Daoy (cell line): ENCODE results near the gene CNKSR1. TPM values are rescaled to one million over a fixed set of nuclear protein-coding genes. Genes with fewer than 3 reads are reported as not detected.

Source experiments
- DNase-seq: peaks from one replicate; pipeline ENCODE4 v3.0.0-alpha.2; 2015; ENCODE audit warnings: low read depth
- total RNA-seq: library from RNA; depleted of rRNA; stranded (reverse); fragments of >200 nt; shearing (Covaris generic); gene quantifications from 2 replicates; pipeline ENCODE4 v1.2.3, GENCODE V29; 2014

Gene CNKSR1
- total RNA-seq, 1 experiment from 2014 or later = 1.3 TPM

DNA sequence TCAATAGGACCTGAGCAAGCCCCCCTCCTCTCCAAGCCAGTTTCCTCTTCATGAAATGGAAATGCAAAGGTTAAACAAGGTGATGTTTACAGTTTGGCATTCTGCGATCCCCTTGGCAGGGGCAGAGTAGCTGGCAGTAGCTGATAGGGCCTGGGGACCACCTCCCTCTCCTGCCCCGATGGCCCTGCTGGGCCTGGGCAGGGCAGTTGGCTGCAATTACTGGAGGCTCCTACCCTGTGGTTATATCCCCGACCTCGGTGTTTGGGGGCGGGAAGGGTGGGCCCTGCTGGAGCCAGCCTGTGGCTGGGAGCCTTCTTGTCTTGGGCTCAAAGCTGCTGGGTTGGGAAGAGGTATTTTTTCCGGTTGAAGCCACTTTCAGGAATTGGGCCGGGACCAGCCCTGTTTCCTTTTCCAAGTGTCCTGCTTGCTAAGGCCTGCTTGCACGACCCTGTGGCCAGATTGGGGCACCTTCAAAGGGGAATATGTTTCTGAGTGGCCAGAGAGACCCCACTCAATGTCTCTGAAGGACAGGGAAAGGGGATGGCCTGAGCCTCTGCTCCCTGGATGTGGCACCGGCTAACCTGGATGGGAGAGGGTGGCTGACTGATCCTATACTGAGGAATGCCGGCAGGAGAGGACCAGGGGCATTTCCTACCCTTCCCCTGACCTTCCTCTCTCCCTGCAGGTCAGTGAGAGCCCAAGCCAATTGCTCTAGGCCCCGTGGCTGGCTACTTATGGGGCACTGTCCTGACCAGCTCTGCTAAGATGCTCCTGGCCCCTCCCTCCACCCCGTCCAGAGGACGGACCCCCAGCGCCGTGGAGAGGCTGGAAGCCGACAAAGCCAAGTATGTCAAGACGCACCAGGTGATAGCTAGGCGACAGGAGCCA is 16.5 kb upstream of the CNKSR1 start:
- no peak for DNase-seq

DNA sequence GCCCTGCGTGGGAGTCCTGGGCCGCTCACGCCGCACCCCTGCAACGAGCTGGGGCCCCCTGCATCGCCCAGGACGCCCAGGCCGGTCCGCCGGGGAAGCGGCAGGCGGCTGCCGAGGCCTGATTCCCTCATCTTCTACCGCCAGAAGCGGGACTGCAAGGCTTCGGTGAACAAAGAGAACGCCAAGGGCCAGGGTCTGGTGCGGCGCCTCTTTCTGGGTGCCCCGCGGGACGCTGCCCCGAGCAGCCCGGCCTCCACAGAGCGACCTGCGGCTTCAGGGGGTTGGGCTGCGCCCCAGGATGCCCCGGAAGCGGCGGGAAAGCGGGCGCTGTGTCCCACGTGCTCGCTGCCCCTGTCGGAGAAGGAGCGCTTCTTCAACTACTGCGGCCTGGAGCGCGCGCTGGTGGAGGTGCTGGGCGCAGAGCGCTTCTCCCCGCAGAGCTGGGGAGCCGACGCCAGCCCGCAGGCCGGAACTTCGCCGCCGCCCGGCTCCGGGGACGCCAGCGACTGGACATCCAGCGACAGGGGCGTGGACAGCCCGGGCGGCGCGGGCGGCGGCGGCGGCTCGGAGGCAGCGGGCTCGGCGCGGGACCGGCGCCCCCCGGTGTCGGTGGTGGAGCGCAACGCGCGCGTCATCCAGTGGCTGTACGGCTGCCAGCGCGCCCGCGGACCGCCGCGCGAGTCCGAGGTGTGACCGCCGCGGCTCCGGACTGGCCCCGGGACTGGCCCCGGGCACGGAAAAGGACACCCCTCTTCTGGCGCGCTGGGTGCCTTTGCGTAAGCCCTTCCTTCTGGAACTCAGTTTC is 15.7 kb upstream of the CNKSR1 start:
- DNase-seq = peak; percentile 76

- no peak for DNase-seq
These were observed 15.0 kb upstream of the CNKSR1 start for GRCh38 chr1:26162220-26162709.

- DNase-seq = no peak
These were observed 13.6 kb upstream of the CNKSR1 start for GRCh38 chr1:26163684-26164035.

GRCh38 chr1:26164036-26164860 is 13.0 kb upstream of the CNKSR1 start:
- peak; percentile 56 for DNase-seq

GRCh38 chr1:26164861-26165842 is 12.1 kb upstream of the CNKSR1 start:
- no peak for DNase-seq

DNA sequence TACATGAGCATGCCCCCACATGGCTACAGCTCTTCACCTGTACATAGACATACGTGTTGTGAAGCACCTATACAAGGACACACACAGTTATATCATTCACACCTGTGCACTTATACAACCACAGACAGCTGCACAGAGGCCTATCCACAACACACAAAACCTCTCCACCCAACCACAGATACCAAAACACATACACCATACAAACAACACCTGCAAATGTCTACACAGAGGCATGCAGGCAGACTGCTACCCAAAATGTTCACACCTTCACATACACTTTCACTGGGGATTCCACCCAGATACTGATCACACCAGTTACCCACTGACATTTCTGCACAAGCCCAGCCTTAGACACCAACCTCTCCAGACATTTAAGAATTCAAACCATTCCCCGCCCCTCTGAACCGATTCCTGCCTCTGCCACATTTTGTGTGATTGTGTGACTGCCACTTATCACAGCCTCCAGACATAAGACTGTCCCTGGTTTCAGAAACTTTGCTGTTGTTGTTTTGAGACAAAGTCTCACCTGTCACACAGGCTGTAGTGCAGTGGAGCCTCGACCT is 10.5 kb upstream of the CNKSR1 start:
- DNase-seq = no peak

- no peak for DNase-seq
These were observed 8.7 kb upstream of the CNKSR1 start, which contains the start of gene C1orf232 for GRCh38 chr1:26168410-26169197. TSS of gene C1orf232 (minus strand) at chr1:26168963. CDS start at chr1:26168499, 464 bp downstream.

DNA sequence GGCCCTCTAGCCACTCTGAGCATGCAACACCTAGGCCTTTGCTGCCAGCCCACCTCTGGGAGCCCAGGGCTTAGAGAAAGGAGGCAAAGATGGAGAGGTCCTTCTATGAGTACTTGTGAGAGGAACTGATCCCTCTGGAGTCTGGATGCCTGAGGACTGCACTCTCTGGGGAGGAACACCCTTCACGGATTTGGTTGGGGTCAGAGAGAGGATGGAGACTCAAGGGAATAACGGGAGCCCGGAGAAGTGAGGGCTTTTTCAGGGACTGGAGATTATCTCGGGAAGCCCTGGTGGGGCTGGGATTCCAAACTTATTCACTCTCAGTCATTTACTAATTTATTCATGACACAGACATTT is 8.1 kb upstream of the CNKSR1 start:
- DNase-seq = no peak

DNA sequence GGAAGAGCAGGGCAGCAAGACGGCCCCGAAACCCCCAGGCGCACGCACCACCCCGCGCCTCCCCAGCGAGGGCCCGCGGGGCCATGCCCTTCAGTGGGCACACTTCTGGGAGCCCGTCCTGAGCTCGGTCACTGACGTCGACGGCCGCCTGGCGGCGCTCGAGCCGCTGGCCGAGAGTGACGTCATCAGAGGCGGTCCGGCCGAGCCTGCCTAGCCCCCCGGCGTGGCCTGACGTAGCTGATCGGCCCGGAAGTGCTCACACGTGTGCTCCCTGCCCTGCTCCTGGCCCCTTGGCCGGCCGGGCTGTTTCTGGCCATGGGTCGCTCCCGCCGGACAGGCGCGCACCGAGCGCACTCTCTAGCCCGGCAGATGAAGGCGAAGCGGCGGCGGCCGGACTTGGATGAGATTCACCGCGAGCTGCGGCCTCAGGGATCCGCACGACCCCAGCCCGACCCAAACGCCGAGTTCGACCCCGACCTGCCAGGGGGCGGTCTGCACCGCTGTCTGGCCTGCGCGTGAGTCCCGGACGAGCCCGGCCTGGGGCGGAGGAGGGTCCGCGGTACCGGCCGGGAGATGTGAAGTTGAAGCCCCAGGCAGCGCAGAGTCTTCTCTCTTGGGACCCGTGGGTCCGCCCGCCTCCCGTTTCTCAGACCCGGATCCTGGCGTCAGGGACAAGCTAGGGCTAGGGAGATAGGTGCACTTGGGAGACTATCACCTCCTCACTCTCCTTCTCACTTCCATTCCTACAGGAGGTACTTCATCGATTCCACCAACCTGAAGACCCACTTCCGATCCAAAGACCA is 7.4 kb upstream of the CNKSR1 start, which contains the start of gene ZNF593:
Gene ZNF593, plus strand, starts transcription at position 240 of the 803 bp plus-strand sequence. Its CDS starts 76 bp downstream, at position 316.
- DNase-seq = peak; percentile 96

DNA sequence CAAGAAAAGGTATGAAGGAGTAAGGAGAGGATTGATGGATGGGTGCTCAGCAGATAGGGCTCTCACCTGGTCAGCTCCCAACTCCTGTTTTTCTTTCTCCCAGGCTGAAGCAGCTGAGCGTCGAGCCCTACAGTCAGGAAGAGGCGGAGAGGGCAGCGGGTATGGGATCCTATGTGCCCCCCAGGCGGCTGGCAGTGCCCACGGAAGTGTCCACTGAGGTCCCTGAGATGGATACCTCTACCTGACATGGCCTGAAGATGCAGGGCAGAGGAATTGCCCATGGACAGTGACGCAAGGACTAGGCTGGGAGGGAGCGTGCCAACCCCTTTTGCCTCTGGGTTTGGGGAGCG is 6.8 kb upstream of the CNKSR1 start:
- DNase-seq = no peak

DNA sequence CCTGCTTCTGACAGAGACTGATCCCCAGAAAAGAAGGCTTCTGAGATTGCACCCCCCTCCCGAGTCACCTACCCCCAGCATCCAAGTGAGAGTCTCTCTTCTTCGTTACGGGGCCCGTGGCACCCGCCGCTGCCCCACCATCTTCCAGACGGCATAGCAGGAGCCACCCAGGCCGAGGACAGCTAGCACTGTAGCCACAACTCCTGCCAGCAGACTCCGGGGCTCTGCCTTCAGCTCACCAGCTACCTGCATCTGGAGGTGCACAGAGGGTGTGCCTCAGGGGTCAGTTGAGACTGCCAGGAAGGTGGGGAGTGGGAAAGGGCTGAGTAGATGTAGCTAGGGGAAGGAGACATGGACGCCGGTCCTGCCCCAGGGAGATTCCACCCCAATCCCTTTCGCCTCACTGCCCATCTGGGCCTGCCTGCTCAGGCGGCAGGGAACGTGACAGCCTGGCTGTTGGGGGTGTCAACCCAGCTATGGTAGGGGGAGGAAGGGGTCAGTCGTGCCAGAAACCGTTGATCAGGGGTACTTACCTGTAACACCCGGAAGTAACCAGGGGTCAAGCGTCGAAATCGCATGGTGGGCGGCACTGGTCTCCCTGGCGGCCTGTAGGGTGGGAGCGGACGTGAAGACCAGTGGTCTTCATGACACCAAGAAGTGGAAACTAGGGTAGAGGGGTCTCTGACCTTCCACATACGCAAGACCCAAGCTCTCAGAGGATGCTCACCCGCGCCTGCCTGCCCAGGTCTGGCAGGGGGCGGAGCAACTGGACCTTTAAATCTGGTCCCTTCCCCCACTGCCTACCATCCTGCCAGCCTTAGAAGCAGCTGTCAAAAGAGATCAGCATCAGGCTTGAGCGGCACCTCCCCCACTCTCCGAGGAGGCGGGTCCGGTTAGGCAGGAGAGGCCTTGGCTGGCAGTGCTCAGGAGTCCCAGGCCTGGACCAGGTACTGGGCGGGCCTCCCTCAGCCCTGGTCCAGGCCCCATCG is 5.9 kb upstream of the CNKSR1 start, which contains the start of gene ZNF593OS:
Gene ZNF593OS, minus strand, starts transcription at position 749 of the 989 bp plus-strand sequence. Its CDS starts 171 bp downstream, at position 578.
- no peak for DNase-seq

- no peak for DNase-seq
These were observed 1.9 kb upstream of the CNKSR1 start for GRCh38 chr1:26175346-26175745.

DNA sequence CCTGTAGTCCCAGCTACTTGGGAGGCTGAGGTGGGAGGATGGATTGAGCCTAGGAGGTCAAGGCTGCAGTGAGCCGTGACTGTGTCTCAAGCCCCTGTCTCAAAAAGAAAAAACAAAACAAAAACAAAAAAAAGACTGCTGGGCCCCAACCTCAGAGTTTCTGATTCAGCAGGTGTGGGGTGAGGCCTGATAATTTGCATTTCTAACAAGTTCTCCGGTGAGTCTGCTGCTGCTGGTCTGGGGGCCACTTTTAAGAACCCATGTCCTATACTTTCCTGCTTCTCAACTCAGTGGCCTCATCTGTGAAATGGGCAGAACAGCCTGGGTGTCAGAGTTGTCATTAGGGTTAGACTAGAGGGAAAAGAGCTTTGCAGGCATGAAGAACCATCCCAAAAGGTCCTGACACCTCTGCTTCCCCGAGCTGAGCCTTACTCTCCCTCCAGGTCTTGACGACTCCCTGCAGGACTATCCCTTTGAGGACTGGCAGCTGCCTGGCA is 2.8 kb downstream of the CNKSR1 start:
- DNase-seq = no peak

DNA sequence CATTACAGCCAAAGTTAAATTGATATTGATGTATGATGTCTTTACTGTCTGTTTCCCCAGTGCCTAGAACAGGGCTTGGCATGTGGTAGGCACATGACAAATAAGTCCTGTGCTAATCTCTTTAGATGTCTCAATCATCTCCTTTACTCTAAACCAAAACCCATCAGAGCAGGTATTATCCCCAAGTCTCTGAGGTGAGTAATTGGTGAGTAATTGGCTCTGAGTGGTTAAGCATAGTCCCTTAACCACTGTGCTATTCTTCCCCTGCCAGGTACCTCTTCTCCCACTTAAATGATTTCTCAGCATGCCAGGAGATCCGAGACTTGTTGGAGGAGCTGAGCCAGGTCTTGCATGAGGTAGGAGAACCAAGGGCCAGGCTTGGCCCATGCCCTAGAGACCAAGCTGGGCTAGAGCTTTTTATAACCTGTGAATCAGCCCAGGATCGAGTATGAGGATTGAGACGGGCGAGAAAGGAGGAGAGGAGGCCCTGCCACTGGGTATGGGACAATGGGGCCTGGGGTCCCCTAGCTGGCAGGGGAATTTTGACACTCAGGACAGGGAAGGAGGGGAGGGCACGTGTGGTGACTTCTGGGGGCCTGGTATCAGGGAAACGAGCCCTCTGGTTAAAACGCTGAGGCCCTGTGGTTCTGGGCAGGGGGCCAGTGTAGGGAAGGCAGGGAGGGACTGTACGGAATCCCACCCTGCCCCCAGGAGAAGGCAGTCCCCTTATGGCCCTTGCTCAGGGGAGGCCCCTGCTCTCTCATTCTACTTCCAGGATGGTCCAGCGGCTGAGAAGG is 4.5 kb downstream of the CNKSR1 start:
- peak; percentile 32 for DNase-seq

DNA sequence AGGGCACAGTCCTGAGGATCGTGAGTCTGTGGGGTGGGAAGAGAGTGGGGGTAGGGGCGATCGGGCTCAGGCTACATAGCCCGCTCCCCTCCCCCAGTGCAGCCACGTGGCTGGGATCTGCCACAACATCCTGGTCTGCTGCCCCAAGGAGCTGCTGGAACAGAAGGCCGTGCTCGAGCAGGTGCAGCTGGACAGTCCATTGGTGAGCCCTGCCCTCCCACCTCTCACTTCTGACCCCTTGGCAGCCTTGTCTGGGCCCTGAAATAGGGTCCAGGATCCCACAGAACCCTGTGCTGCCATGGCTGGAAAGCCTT is 5.0 kb downstream of the CNKSR1 start:
- no peak for DNase-seq
